Astrocyte (in vitro differentiated cells and primary cell): ENCODE results near the gene LYZL1. TPM values are rescaled to one million over a fixed set of nuclear protein-coding genes. Genes with fewer than 3 reads are reported as not detected.

Source experiments
- DNase-seq: peaks from one replicate; pipeline ENCODE4 v3.0.0-alpha.2; 2010; ENCODE audit warnings: low read depth
- FAIRE-seq: peaks from 2 replicates; lab custom pipeline; 2011; peaks lifted over from hg19 to GRCh38; lab: Jason Lieb, UNC
- H2AFZ ChIP-seq: 2 replicates; pipeline ENCODE4 v1.6.0; 2012; ENCODE audit warnings: low read depth, low read length, inconsistent platforms
- H3K27ac ChIP-seq: 2 replicates; pipeline ENCODE4 v1.5.1; 2011; ENCODE audit warnings: low read depth, low read length, inconsistent platforms
- H3K27me3 ChIP-seq: 2 replicates; pipeline ENCODE4 v1.6.0; 2011; ENCODE audit warnings: low read length, inconsistent platforms; ENCODE audit not compliant: insufficient read depth
- H3K36me3 ChIP-seq: 2 replicates; pipeline ENCODE4 v1.5.1; 2011; ENCODE audit warnings: low read length, inconsistent platforms; ENCODE audit not compliant: insufficient read depth
- H3K4me1 ChIP-seq: 2 replicates; pipeline ENCODE4 v1.5.1; 2011; ENCODE audit warnings: low read length, inconsistent platforms; ENCODE audit not compliant: insufficient read depth
- H3K4me2 ChIP-seq: 2 replicates; pipeline ENCODE4 v1.6.0; 2012; ENCODE audit warnings: low read length, inconsistent platforms
- H3K4me3 ChIP-seq: 2 replicates; pipeline ENCODE4 v1.5.1; 2011; ENCODE audit warnings: low read depth, mild to moderate bottlenecking, low read length, inconsistent platforms; ENCODE audit not compliant: insufficient read depth
- H3K79me2 ChIP-seq: 2 replicates; pipeline ENCODE4 v1.6.0; 2012; ENCODE audit warnings: mild to moderate bottlenecking, low read length, inconsistent platforms; ENCODE audit not compliant: insufficient read depth
- H3K9ac ChIP-seq: 2 replicates; pipeline ENCODE4 v1.6.0; 2012; ENCODE audit warnings: mild to moderate bottlenecking, low read length, inconsistent platforms
- H3K9me3 ChIP-seq: 2 replicates; pipeline ENCODE4 v1.5.1; 2012; ENCODE audit warnings: low read depth, mild to moderate bottlenecking, low read length, inconsistent platforms; ENCODE audit not compliant: insufficient read depth
- H4K20me1 ChIP-seq: 2 replicates; pipeline ENCODE4 v1.6.0; 2012; ENCODE audit warnings: low read length, inconsistent platforms; ENCODE audit not compliant: insufficient read depth
- H3K27ac Mint-ChIP-seq: one replicate; pipeline ENCODE4 v1.8.0; 2021; ENCODE audit warnings: mild to moderate bottlenecking, mixed read lengths; ENCODE audit not compliant: unreplicated experiment
- H3K27me3 Mint-ChIP-seq: one replicate; pipeline ENCODE4 v1.8.0; 2021; ENCODE audit warnings: low read depth, mixed read lengths; ENCODE audit not compliant: unreplicated experiment
- H3K36me3 Mint-ChIP-seq: one replicate; pipeline ENCODE4 v1.8.0; 2021; ENCODE audit warnings: low read depth, mixed read lengths; ENCODE audit not compliant: unreplicated experiment
- H3K4me1 Mint-ChIP-seq: one replicate; pipeline ENCODE4 v1.8.0; 2021; ENCODE audit warnings: low read depth, mixed read lengths; ENCODE audit not compliant: unreplicated experiment
- H3K4me3 Mint-ChIP-seq: one replicate; pipeline ENCODE4 v1.8.0; 2021; ENCODE audit warnings: mild to moderate bottlenecking, moderate library complexity, mixed read lengths; ENCODE audit not compliant: unreplicated experiment
- H3K9me3 Mint-ChIP-seq: one replicate; pipeline ENCODE4 v1.8.0; 2021; ENCODE audit warnings: mild to moderate bottlenecking, mixed read lengths; ENCODE audit not compliant: unreplicated experiment
- CTCF ChIP-seq: IDR thresholded peaks from 2 replicates; pipeline ENCODE4 v1.5.1; 2011; ENCODE audit warnings: low read depth, mild to moderate bottlenecking, inconsistent platforms, low read length, moderate library complexity; ENCODE audit not compliant: insufficient read depth
- EZH2 ChIP-seq: IDR thresholded peaks from 2 replicates; pipeline ENCODE4 v1.6.1; 2012; ENCODE audit warnings: mild to moderate bottlenecking, low read length, inconsistent platforms; ENCODE audit not compliant: insufficient read depth
- total RNA-seq: library from RNA; stranded (reverse); gene quantifications from 2 replicates; pipeline ENCODE4 v1.2.1, GENCODE V29; 2021

The LYZL1 gene
- total RNA-seq, 1 donor from 2014 or later: not detected

- FAIRE-seq: no peak
- Mint-ChIP-seq H3K27me3 (no peaks in the 10 kb centered on the region), H3K4me1 (peaks cover 13% of the 10 kb centered on the region), H3K4me3 (no peak overlapping the region), H3K27ac (no peak overlapping the region), H3K9me3 (no peaks in the 10 kb centered on the region), H3K36me3 (no peaks in the 10 kb centered on the region)
- Histone ChIP-seq H3K9ac (no peak overlapping the region), H3K9me3 (no peaks in the 10 kb centered on the region), H3K4me1 (peaks cover 18% of the 10 kb centered on the region), H2AFZ (no peak overlapping the region), H3K4me3 (no peak overlapping the region), H3K36me3 (no peaks in the 10 kb centered on the region), H3K27me3 (no peaks in the 10 kb centered on the region), H3K27ac (no peak overlapping the region), H3K4me2 (no peak overlapping the region), H3K79me2 (no peaks in the 10 kb centered on the region), H4K20me1 (no peaks in the 10 kb centered on the region)
- no peak for DNase-seq
- no peak for TF ChIP-seq CTCF
- no peak for TF ChIP-seq EZH2
Observed at GRCh38 chr10:29322918-29323317, 34.0 kb downstream of the LYZL1 start.

- no peak overlapping the region for H3K4me3 ChIP-seq
- H3K27ac ChIP-seq: no peak overlapping the region
- no peak overlapping the region for H3K27ac Mint-ChIP-seq
Observed at GRCh38 chr10:29323367-29323766, 34.5 kb downstream of the LYZL1 start.

More at GRCh38 chr10:29323367-29323766, 34.5 kb downstream of the LYZL1 start:
- Mint-ChIP-seq H3K4me1 (peaks cover 10% of the 10 kb centered on the region), H3K36me3 (no peaks in the 10 kb centered on the region), H3K9me3 (no peaks in the 10 kb centered on the region), H3K27me3 (no peaks in the 10 kb centered on the region), H3K4me3 (no peak overlapping the region)
- H3K4me1 ChIP-seq: peaks cover 13% of the 10 kb centered on the region
- H3K4me2 ChIP-seq: no peak overlapping the region
- H3K36me3 ChIP-seq: no peaks in the 10 kb centered on the region
- H3K9ac ChIP-seq: no peak overlapping the region
- H3K9me3 ChIP-seq: no peaks in the 10 kb centered on the region
- DNase-seq (no peak), FAIRE-seq (no peak)
- H3K79me2 ChIP-seq: no peaks in the 10 kb centered on the region
- H2AFZ ChIP-seq: no peak overlapping the region
- TF ChIP-seq CTCF: no peak
- no peak for TF ChIP-seq EZH2
- no peaks in the 10 kb centered on the region for H4K20me1 ChIP-seq
- no peaks in the 10 kb centered on the region for H3K27me3 ChIP-seq
